Stimulated activated CD4-positive, alpha-beta T cell treated with anti-CD3 and anti-CD28 coated beads, Interleukin-15, amount 100 ng/mL, for 1 hour (primary cell): ENCODE data around the gene SFXN5.

Experiments used
- DNase-seq, 2 donors: peaks; one replicate each; pipeline ENCODE4 v3.0.0-alpha.2; 2020; ENCODE audit warnings: low read depth in 1 of 2, low spot score in 1 of 2

The SFXN5 gene

GRCh38 chr2:72980535-72981217, 90.8 kb downstream of the SFXN5 start:
- DNase-seq = no peak

GRCh38 chr2:72979896-72980295, 91.6 kb downstream of the SFXN5 start:
- no peak for DNase-seq

- no peak for DNase-seq
Observed at GRCh38 chr2:72975017-72975416, 96.5 kb downstream of the SFXN5 start.

- DNase-seq = no peak
Observed at GRCh38 chr2:72974436-72974754, 97.1 kb downstream of the SFXN5 start.

GRCh38 chr2:72973566-72974435, 97.7 kb downstream of the SFXN5 start:
- no peak for DNase-seq

GRCh38 chr2:72973137-72973535, 98.4 kb downstream of the SFXN5 start:
- no peak for DNase-seq

- no peak for DNase-seq
Observed at GRCh38 chr2:72972352-72973136, 99.0 kb downstream of the SFXN5 start.

GRCh38 chr2:72971036-72971435, 100.5 kb downstream of the SFXN5 start:
- DNase-seq = no peak

- DNase-seq = no peak
Observed at GRCh38 chr2:72969706-72970105, 101.8 kb downstream of the SFXN5 start.

GRCh38 chr2:72968286-72968685, 103.2 kb downstream of the SFXN5 start:
- DNase-seq = no peak

GRCh38 chr2:72965770-72966450, 105.6 kb downstream of the SFXN5 start:
- no peak for DNase-seq

- no peak for DNase-seq
Observed at GRCh38 chr2:72965016-72965415, 106.5 kb downstream of the SFXN5 start.

- DNase-seq = no peak
Observed at GRCh38 chr2:72964146-72964525, 107.4 kb downstream of the SFXN5 start.

- DNase-seq = no peak
Observed at GRCh38 chr2:72963423-72964145, 107.9 kb downstream of the SFXN5 start.

GRCh38 chr2:72962911-72963310, 108.6 kb downstream of the SFXN5 start:
- DNase-seq = no peak

GRCh38 chr2:72961853-72962468, 109.6 kb downstream of the SFXN5 start:
- no peak for DNase-seq

GRCh38 chr2:72961036-72961720, 110.3 kb downstream of the SFXN5 start:
- DNase-seq = no peak

- no peak for DNase-seq
Observed at GRCh38 chr2:72959995-72960981, 111.2 kb downstream of the SFXN5 start.
